Muscle layer of duodenum (tissue), 2 donors: Measurements from ENCODE around the gene GRM7.

ENCODE experiments used
- H3K27ac ChIP-seq: one replicate; pipeline ENCODE4 v1.7.0; 2013; ENCODE audit warnings: mild to moderate bottlenecking, low read length
- H3K27me3 ChIP-seq: one replicate; pipeline ENCODE4 v1.7.0; 2013; ENCODE audit warnings: low read depth, mild to moderate bottlenecking, control low read depth, low read length
- H3K36me3 ChIP-seq, 2 donors: one replicate each; pipeline ENCODE4 v1.7.0; 2013; ENCODE audit warnings: low read length in 2 of 2, control low read depth in 1 of 2, mild to moderate bottlenecking in 1 of 2; ENCODE audit not compliant: insufficient read depth in 2 of 2, control insufficient read depth in 1 of 2
- H3K4me1 ChIP-seq, 2 donors: one replicate each; pipeline ENCODE4 v1.7.0; 2013; ENCODE audit warnings: low read length in 2 of 2, mild to moderate bottlenecking in 2 of 2, control low read depth in 1 of 2, moderate library complexity in 1 of 2; ENCODE audit not compliant: insufficient read depth in 2 of 2, control insufficient read depth in 1 of 2
- H3K4me3 ChIP-seq, 2 donors: one replicate each; pipeline ENCODE4 v1.7.0; 2013; ENCODE audit warnings: low read length in 2 of 2, low read depth in 1 of 2, mild to moderate bottlenecking in 1 of 2
- H3K9me3 ChIP-seq, 2 donors: one replicate each; pipeline ENCODE4 v1.7.0; 2013; ENCODE audit warnings: low read length in 2 of 2, control low read depth in 1 of 2, mild to moderate bottlenecking in 1 of 2; ENCODE audit not compliant: control insufficient read depth in 1 of 2
- donor health status: healthy.

The GRM7 gene

GRCh38 chr3:7401418-7401817 is 540.5 kb downstream of the GRM7 start:
- Histone ChIP-seq H3K36me3 (no peaks in the 10 kb centered on the region), H3K4me3 (no peak overlapping the region), H3K27me3 (no peaks in the 10 kb centered on the region), H3K9me3 (no peaks in the 10 kb centered on the region), H3K27ac (no peak overlapping the region), H3K4me1 (no peaks in the 10 kb centered on the region)

- Histone ChIP-seq H3K36me3 (no peaks in the 10 kb centered on the region), H3K27me3 (no peaks in the 10 kb centered on the region)
Measured at GRCh38 chr3:7407107-7407506, 546.2 kb downstream of the GRM7 start.

GRCh38 chr3:7410782-7411181 is 549.9 kb downstream of the GRM7 start:
- Histone ChIP-seq H3K4me3 (no peak overlapping the region), H3K27ac (no peak overlapping the region), H3K27me3 (no peaks in the 10 kb centered on the region), H3K9me3 (no peaks in the 10 kb centered on the region), H3K4me1 (no peaks in the 10 kb centered on the region), H3K36me3 (no peaks in the 10 kb centered on the region)

More at GRCh38 chr3:7407107-7407506, 546.2 kb downstream of the GRM7 start:
- H3K9me3 ChIP-seq: no peaks in the 10 kb centered on the region
- no peak overlapping the region for H3K27ac ChIP-seq
- no peaks in the 10 kb centered on the region for H3K4me1 ChIP-seq
- H3K4me3 ChIP-seq: no peak overlapping the region

- no peaks in the 10 kb centered on the region for H3K27me3 ChIP-seq
- no peak overlapping the region for H3K4me3 ChIP-seq
- H3K27ac ChIP-seq: no peak overlapping the region
- H3K9me3 ChIP-seq: no peaks in the 10 kb centered on the region
- no peaks in the 10 kb centered on the region for H3K36me3 ChIP-seq
- H3K4me1 ChIP-seq: no peaks in the 10 kb centered on the region
Measured at GRCh38 chr3:7421065-7421464, 560.1 kb downstream of the GRM7 start.

GRCh38 chr3:7423036-7423435 is 562.1 kb downstream of the GRM7 start:
- no peaks in the 10 kb centered on the region for H3K36me3 ChIP-seq
- no peaks in the 10 kb centered on the region for H3K4me1 ChIP-seq
- no peak overlapping the region for H3K4me3 ChIP-seq
- H3K27me3 ChIP-seq: no peaks in the 10 kb centered on the region
- no peaks in the 10 kb centered on the region for H3K9me3 ChIP-seq
- no peak overlapping the region for H3K27ac ChIP-seq

- Histone ChIP-seq H3K9me3 (no peaks in the 10 kb centered on the region), H3K36me3 (no peaks in the 10 kb centered on the region), H3K4me3 (no peak overlapping the region), H3K27me3 (no peaks in the 10 kb centered on the region), H3K4me1 (no peaks in the 10 kb centered on the region), H3K27ac (no peak overlapping the region)
Measured at GRCh38 chr3:7423995-7424394, 563.1 kb downstream of the GRM7 start.

GRCh38 chr3:7428206-7428718 is 567.3 kb downstream of the GRM7 start:
- Histone ChIP-seq H3K36me3 (no peaks in the 10 kb centered on the region), H3K27ac (no peak overlapping the region), H3K4me1 (no peaks in the 10 kb centered on the region), H3K9me3 (peaks cover 0 to 16% of the 10 kb centered on the region in 2 donors), H3K27me3 (no peaks in the 10 kb centered on the region), H3K4me3 (no peak overlapping the region)

GRCh38 chr3:7432610-7433009 is 571.7 kb downstream of the GRM7 start:
- Histone ChIP-seq H3K9me3 (peaks cover 0 to 18% of the 10 kb centered on the region in 2 donors), H3K36me3 (no peaks in the 10 kb centered on the region), H3K27ac (no peak overlapping the region), H3K4me3 (no peak overlapping the region), H3K4me1 (no peaks in the 10 kb centered on the region), H3K27me3 (no peaks in the 10 kb centered on the region)

GRCh38 chr3:7433073-7433472 is 572.2 kb downstream of the GRM7 start:
- no peaks in the 10 kb centered on the region for H3K36me3 ChIP-seq
- no peaks in the 10 kb centered on the region for H3K4me1 ChIP-seq
- H3K27ac ChIP-seq: no peak overlapping the region
- H3K9me3 ChIP-seq: peaks cover 0 to 18% of the 10 kb centered on the region in 2 donors
- H3K4me3 ChIP-seq: no peak overlapping the region
- H3K27me3 ChIP-seq: no peaks in the 10 kb centered on the region

GRCh38 chr3:7436542-7436941 is 575.6 kb downstream of the GRM7 start:
- Histone ChIP-seq H3K36me3 (no peaks in the 10 kb centered on the region), H3K27ac (no peak overlapping the region), H3K4me1 (no peaks in the 10 kb centered on the region), H3K9me3 (peaks cover 0 to 19% of the 10 kb centered on the region in 2 donors), H3K4me3 (no peak overlapping the region), H3K27me3 (no peaks in the 10 kb centered on the region)

- Histone ChIP-seq H3K9me3 (peaks cover 0 to 15% of the 10 kb centered on the region in 2 donors), H3K27me3 (no peaks in the 10 kb centered on the region), H3K4me3 (no peak overlapping the region), H3K36me3 (no peaks in the 10 kb centered on the region), H3K27ac (no peak overlapping the region), H3K4me1 (no peaks in the 10 kb centered on the region)
Measured at GRCh38 chr3:7437231-7437630, 576.3 kb downstream of the GRM7 start.

GRCh38 chr3:7439101-7439680 is 578.3 kb downstream of the GRM7 start:
- Histone ChIP-seq H3K4me1 (no peaks in the 10 kb centered on the region), H3K36me3 (no peaks in the 10 kb centered on the region), H3K27ac (no peak overlapping the region), H3K4me3 (no peak overlapping the region), H3K27me3 (no peaks in the 10 kb centered on the region), H3K9me3 (peaks cover 0 to 3% of the 10 kb centered on the region in 2 donors)
